Epithelial cell of proximal tubule (primary cell): ENCODE results near the gene MIGA2. TPM values are rescaled to one million over a fixed set of nuclear protein-coding genes. Genes with fewer than 3 reads are reported as not detected.

Source experiments
- DNase-seq: peaks from one replicate; pipeline ENCODE4 v3.0.0-alpha.2; 2011; ENCODE audit warnings: low read depth
- H3K4me3 ChIP-seq: 2 replicates; pipeline ENCODE4 v1.5.1; 2011; ENCODE audit warnings: low read depth, mild to moderate bottlenecking, low read length
- total RNA-seq: library from RNA; depleted of rRNA; stranded (reverse); fragments of >200 nt; gene quantifications from 2 replicates; pipeline ENCODE4 v1.2.3, GENCODE V29; 2015
- TF ChIP-seq, protein P1 (sequence below): conservative IDR thresholded peaks from 2 replicates; pipeline ENCODE4 v1.5.1; 2012; ENCODE audit warnings: low read depth, mild to moderate bottlenecking, low read length

MIGA2 gene
- total RNA-seq, 1 donor from 2014 or later: 18.0 TPM

DNA sequence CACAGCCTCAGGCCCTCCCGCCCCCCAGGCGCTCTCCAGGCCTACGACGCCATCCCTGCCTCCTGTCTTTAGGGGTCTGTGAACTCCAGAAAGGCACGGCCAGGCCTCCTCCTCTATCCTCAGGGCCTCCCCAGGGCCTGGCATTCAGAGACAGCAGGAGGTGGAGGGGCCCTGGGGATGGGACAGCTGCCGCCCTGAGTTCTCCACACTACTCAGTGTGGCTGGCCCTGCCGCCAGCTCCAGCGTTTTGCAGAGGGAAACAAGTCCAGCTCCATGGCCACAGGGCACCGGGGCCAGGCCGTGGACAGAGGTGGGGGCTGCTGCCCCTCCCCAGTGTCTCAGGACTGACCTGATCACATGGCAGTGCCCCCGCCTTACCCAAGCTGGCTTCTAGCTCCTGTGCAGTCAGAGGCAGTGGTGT lies 24.7 kb upstream of the MIGA2 start:
- no peak for DNase-seq
- TF ChIP-seq, protein P1, sequence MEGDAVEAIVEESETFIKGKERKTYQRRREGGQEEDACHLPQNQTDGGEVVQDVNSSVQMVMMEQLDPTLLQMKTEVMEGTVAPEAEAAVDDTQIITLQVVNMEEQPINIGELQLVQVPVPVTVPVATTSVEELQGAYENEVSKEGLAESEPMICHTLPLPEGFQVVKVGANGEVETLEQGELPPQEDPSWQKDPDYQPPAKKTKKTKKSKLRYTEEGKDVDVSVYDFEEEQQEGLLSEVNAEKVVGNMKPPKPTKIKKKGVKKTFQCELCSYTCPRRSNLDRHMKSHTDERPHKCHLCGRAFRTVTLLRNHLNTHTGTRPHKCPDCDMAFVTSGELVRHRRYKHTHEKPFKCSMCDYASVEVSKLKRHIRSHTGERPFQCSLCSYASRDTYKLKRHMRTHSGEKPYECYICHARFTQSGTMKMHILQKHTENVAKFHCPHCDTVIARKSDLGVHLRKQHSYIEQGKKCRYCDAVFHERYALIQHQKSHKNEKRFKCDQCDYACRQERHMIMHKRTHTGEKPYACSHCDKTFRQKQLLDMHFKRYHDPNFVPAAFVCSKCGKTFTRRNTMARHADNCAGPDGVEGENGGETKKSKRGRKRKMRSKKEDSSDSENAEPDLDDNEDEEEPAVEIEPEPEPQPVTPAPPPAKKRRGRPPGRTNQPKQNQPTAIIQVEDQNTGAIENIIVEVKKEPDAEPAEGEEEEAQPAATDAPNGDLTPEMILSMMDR: no peak

DNA sequence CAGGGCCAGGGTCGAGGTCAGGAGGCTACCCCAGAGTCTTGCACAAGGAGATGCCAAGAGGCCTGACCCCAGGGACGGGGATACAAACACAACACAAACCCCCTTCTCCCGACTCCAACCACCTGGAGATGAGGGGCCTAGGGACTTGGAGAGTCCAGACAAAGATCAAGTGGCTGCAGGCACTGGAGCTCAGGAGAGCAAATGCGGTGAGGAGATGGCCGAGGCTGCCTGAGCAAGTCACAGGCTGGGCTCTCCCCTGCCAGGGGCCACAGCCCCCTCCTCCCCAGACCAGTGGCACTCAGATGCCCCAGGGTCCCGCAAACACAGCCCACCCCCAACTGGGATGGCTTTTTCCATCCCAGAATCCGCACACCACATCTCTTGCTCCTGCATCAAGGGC lies 24.1 kb upstream of the MIGA2 start:
- TF ChIP-seq, protein P1: no peak
- no peak overlapping the region for H3K4me3 ChIP-seq
- DNase-seq: no peak

More for the DNA sequence above, 24.7 kb upstream of the MIGA2 start:
- no peak overlapping the region for H3K4me3 ChIP-seq

DNA sequence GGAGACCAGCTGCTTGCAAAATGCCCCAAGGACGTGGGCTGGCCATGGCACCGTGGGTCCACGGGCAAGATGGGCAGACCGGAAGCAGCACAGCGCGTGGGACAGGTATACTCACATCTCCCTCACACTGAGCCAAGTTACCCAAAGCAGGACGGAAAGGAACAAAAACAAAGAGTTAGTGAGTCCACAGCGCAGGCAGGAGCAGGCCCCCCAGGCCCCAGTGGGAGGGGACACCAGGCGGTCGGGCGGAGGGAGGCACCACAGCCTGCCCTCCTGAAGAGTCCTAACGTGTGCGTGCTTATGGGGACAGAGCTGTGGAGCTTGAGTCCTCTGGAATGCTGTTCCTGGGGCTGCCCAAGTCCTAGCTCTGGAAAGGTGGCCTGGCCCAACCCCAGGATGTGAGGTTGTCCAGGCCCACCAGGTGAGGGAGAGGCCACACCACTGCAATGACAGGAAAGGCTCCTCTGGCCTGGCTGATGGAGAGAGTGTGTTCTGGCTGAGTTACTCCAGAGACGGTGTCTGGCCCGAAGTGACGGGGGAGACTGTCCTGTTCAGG lies 23.5 kb upstream of the MIGA2 start:
- DNase-seq: no peak
- no peak overlapping the region for H3K4me3 ChIP-seq
- TF ChIP-seq, protein P1: no peak

DNA sequence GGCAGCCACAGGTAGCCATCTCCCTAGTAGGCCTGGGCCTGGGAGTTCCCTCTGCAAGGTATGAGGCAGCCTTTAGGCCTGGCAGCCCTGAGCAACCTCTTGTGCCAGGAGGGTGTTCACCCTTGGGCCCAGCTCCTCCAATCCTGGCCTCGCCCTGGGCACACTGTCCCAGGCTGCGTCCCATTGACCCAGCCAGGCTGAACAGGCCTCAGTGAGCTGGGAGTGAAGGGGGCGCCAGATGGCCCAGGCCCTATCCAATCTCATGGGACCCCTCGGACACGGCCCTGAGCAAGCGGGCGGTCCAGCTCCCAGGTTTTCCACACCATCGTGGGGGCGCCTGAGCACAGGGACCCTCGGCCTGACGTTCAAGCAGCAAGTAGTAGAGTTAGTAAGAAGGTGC lies 22.8 kb upstream of the MIGA2 start:
- DNase-seq: no peak
- H3K4me3 ChIP-seq: no peak overlapping the region
- TF ChIP-seq, protein P1: no peak

DNA sequence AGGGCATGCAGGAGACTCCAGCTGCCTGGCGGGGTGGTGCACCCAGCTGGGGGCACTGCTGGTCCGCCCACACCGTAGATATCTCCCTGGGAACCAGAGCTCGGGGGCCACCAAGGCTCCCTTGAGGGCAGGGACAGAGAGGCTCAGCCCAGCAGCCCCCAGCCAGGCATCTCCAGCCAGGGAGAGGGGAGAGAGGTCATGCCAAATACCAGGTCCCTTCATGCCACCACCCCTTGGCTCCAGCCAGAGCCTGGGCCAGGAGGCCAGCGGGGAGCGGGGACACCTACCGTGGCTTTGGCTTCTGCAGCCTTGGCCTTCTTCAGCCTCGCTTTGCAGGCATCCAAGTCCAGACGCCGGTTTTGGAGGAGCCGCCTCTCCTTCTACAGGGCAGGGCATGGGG lies 22.3 kb upstream of the MIGA2 start:
- no peak for DNase-seq
- TF ChIP-seq, protein P1: no peak
- H3K4me3 ChIP-seq: no peak overlapping the region

DNA sequence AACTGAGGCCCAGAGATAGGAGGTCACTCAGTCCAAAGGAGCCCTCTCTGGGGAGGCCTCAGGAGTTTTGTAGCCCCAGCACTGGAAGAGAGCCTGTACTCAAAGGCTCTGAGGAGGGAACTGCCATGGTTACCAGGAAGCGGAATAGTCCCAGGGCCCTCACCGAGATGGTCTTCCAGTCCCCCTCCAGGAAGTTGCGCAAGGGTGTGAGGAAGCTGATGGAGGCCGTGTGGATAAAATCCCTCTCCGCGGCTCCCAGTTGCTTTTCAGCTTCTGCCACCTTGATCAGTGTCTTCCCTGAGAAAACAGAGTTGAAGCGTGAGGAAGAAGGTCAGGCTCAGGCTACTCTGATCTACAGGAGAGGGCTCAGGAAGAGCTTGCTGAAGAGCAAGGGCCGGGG lies 21.8 kb upstream of the MIGA2 start:
- H3K4me3 ChIP-seq: no peak overlapping the region
- TF ChIP-seq, protein P1: no peak
- DNase-seq: no peak

DNA sequence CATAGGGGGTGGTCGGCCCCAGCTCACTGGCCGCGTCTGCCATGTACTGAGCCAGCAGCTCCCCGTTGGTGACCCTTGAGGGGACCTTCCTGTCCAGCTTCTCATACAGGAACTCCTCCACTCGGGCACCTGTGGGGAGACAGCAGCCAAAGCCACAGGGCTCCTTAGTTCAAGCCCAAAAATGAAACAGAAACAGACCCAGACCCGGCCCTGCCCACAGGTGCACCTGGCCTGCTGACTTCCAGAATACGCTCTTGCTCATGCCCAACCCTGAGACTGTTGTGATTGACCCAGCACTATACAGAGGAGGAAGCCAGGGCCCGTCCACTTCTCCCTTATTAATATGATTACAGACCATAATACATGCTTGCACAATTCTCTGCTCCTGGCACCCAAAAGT lies 15.3 kb upstream of the MIGA2 start:
- no peak overlapping the region for H3K4me3 ChIP-seq
- TF ChIP-seq, protein P1: no peak
- DNase-seq: no peak
